RPMI7951 (cell line): ENCODE results near the gene SETDB2. TPM values are rescaled to one million over a fixed set of nuclear protein-coding genes. Genes with fewer than 3 reads are reported as not detected.
A peak's percentile ranks its signal among the peaks of the same experiment; 100 is the strongest.
"Not testable (repeated sequence)": the region's sequence is repeated elsewhere in the genome, so short reads cannot be mapped to it uniquely, and the experiment has no call there.

Source experiments
- DNase-seq: peaks from one replicate; pipeline ENCODE4 v3.0.0-alpha.2; 2012; ENCODE audit warnings: low read depth
- total RNA-seq: library from RNA; depleted of rRNA; stranded (reverse); fragments of >200 nt; shearing (Covaris generic); gene quantifications from 2 replicates; pipeline ENCODE4 v1.2.3, GENCODE V29; 2014

Gene SETDB2
- total RNA-seq, 1 experiment from 2014 or later = 5.5 TPM

- no peak for DNase-seq
Measured at GRCh38 chr13:49466292-49466838, 22.3 kb downstream of the SETDB2 start.

GRCh38 chr13:49472186-49472585 is 28.1 kb downstream of the SETDB2 start:
- DNase-seq = no peak

DNA sequence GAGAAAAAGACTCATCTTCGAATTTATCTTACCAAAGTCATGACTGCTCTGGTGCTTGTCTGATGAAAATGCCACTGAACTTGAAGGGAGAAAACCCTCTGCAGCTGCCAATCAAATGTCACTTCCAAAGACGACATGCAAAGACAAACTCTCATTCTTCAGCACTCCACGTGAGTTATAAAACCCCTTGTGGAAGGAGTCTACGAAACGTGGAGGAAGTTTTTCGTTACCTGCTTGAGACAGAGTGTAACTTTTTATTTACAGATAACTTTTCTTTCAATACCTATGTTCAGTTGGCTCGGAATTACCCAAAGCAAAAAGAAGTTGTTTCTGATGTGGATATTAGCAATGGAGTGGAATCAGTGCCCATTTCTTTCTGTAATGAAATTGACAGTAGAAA is 32.5 kb downstream of the SETDB2 start:
- DNase-seq = no peak

DNA sequence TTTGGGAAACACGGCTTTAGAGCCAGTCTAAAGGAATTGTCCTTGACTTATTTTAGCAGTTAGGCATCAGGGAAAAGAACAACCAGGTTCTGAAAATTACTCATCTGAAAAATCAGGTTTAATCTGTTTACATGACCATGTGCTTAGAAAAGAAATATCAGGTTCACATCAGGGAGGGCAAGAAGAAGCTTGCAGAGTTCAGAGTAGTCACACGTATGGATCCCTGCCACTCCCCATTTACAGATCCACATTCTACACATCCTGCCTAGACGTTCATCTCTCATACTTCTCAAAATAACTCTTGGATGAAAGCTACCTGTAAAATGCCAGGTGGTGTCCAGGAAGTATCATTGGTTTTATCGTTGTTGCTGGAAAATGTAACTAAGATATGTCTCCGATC is 37.7 kb downstream of the SETDB2 start:
- no peak for DNase-seq

DNA sequence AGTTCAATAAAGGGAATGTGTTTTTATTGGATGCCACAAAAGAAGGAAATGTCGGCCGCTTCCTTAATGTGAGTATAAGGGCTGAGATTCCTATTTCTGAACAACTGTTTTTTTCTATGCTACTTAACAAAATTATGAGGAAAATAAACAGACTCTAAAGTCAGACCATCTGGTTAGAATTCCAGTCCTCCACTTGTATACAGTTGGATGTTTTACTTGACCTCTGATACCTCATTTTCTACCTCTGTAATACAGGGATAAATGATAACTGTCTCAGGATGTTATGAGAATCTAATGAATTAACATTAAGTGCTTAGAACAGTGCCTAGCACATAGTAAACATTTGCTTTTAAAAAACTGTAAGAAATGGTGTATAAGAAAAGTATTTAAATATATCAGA is 44.5 kb downstream of the SETDB2 start:
- DNase-seq = no peak

GRCh38 chr13:49494645-49495044 is 50.6 kb downstream of the SETDB2 start:
- peak; percentile 15 for DNase-seq

DNA sequence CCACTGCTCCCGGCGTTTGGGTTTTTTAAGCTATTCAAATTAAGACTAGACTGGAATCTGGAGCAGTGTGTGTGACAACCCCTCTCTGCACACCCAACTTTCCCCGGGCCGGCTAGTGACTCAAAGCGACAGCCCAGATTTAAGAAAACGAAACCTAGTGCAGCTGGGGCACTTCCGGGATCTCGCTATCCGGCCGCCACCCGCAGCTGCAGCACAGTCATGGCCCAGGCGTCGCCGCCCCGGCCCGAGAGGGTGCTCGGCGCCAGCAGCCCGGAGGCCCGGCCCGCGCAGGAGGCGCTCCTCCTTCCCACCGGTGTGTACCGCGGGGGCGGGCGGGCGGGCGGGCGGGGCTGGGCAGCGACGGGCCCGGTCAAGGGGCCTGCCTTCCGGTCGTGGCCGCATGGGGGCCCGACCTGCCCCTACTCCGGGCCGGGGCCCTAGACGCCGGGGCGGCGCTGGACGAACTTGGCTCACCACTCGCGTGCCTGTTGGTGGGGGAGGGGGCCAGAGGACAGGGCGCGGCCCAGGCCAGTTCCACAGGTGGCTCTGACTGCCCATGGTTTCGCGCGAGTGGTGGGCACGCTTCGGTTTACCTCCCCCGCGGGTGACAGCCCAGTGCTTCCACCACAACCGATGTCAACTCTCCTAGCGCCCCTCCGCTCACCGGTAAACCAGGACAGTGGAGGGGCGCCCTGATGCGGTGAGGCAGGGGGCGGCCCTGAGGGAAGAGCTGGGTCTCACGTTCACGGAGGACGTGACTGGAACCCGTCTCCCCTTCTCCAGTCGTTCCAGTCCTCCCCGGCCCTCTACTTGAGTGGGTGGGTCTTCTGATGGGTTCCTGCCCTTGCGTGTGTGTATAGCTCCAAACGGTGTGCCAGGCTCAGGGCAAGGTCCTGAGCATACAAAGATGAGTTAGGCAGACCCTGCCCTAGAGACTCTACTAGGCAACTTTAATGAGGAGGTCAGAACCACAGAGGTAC is 52.0 kb downstream of the SETDB2 start, which contains the start of gene PHF11:
TSS of gene PHF11 (plus strand) at position 171 of the 980 bp plus-strand sequence. CDS start at position 220, 49 bp downstream.
- peak; percentile 84 for DNase-seq

DNA sequence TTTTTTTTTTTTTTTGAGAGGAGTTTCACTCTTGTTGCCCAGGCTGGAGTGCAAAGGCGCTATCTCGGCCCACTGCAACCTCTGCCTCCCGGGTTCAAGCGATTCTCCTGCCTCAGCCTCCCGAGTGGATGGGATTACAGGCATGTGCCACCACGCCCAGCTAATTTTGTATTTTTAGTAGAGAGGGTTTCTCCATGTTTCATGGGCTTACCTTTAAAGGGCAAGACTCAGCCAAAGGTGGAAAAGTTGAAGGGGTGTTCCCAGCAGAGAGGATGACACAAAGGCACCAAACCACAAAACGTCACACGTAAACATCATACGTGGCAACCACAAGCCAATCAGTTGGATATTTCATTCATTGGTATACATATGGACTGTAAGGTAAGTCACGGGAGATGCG is 52.8 kb downstream of the SETDB2 start:
- not testable (repeated sequence) for DNase-seq

GRCh38 chr13:49497272-49497671 is 53.2 kb downstream of the SETDB2 start:
- DNase-seq = no peak

DNA sequence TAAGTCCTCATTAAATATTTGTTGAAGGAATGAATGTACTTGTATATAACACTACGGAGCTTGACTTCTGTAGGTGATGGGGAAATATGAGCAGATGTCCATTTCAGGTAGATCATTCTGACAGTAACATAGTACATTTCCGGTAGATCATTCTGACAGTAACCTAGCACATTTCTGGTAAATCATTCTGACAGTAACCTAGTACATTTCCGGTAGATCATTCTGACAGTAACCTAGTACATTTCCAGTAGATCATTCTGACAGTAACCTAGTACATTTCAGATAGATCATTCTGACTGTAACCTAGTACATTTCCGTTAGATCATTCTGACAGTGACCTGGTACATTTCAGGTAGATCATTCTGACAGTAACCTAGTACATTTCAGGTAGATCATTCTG is 54.1 kb downstream of the SETDB2 start:
- DNase-seq = no peak

- peak; percentile 79 for DNase-seq
Measured at GRCh38 chr13:49499889-49500660, 56.0 kb downstream of the SETDB2 start.

DNA sequence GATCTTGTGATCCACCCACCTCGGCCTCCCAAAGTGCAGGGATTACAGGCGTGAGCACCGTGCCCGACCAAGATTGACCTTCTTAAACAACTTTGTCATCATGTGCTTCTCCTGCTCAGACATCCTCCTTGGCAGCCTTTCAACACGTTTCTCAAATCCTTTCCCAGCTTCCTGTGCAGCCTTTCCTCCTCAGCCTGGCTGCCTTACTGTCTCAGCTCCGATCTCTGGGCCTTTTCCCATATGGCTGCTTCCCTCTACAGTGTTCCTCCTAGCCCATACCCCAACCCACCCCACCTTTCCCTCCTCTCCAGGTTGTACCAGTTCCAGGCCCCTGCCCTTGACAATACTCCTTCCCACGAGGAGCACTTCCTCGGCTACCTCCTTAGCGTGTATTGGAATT is 58.9 kb downstream of the SETDB2 start:
- DNase-seq = no peak

- DNase-seq = no peak
Measured at GRCh38 chr13:49503951-49504350, 59.9 kb downstream of the SETDB2 start.

DNA sequence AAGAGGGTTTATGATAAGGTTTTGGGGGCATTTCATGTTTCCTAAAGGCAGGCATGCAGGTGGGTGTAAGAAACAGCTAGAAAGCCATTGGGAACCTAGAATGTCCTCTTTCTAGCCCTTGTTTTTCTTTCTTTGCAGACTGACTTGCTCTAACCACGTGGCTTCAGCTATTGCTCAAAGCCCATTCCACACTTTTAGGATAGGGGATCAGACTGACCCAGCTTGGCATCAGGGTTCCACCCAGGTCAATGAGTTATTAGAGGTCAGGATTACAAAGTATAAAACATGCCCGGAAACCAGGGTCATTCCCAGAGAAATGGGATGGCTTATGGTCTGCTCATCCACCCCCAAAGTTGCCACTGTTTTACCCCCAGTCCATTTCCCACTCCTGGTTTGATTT is 68.5 kb downstream of the SETDB2 start:
- no peak for DNase-seq

GRCh38 chr13:49516467-49516866 is 72.4 kb downstream of the SETDB2 start:
- no peak for DNase-seq

DNA sequence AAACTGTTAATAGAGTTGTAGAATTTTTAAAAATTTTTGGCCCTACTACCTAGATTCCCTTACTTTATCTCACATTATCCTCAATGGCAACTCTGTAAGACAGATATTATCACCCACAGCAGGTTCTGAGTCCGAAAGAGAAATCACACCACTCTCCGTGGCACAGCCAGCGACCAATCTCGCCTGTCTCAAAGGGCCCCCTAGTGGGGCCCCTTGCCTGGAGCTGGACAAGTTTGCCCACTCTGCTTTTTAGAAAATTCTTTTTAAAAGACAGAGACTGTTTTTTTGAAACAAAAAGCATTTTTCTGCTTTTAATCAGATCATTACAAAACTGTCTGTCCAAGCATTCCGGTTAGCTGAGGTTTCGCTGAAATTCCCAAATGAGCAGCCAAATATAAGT is 73.4 kb downstream of the SETDB2 start:
- peak; percentile 8 for DNase-seq

DNA sequence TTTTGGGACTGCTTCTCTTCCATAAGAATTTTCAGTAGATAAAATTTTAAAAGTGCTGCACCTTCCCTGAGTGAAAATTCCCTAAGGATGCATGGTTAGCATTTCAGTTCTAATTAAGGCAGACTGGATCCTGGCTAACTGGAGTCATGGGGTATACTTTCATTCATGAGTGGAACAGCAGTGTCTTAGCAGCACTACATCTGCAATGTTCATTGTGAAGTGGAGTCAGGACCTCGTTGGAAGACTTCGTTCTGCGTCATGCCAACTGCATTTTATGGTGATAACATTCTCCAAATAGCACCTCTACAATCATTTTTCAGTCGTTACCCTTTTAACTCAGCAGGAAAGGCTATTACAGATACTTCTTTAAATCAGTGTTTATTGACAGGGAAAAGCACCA is 77.2 kb downstream of the SETDB2 start:
- no peak for DNase-seq

- DNase-seq = no peak
Measured at GRCh38 chr13:49524740-49525501, 80.8 kb downstream of the SETDB2 start.

DNA sequence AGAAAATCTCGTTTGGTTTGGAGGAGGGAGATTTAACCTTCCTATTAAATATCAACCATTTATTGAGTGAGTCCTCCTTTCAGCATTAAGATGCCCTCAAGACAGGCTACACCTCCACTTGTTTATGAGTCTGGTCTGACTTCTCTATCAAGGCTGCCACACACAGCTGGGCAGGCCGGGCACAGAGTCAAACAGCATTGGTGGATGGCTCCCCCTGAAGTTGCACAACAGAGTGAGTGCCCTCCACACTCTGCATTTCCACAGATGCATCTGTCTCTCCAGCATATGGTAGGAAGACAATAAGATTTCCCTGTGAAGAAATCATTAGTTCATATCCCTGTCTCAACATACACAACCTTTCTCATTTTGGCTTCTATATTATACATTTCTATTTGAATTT is 83.0 kb downstream of the SETDB2 start:
- no peak for DNase-seq

GRCh38 chr13:49528161-49528560 is 84.1 kb downstream of the SETDB2 start:
- no peak for DNase-seq

DNA sequence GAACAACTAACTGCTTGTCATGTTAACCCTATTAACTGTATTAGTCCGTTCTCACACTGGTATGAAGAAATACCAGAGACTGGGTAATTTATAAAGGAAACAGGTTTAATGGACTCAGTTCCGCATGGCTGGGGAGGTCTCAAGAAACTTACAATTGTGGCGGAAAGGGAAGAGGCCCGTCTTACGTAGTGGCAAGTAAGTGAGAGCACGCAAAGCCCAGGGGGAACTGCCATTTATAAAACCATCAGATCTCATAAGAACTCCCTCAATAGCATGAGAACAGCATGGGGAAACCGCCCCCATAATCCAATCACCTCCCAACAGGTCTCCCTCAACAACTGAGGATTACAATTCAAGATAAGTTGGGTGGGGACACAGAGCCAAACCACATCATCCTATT is 86.4 kb downstream of the SETDB2 start:
- DNase-seq = no peak

DNA sequence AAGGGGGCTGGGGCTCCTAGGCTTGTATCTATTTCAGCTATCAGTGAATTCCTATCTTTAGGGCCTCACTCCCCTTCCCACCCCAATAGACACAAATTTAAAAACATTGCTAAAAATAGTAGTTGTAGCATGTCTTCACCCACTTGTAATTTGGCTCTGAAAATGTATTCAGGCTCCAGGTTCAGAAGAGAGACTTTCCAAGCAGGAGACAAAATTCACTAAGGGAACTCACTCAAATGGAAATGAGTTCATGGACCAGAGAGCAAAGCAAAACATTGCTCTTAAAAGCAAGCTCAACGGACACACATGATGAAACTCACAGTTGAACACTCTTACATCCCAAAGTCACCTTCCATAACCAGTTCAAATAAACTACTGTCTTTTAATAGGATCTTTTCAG is 88.5 kb downstream of the SETDB2 start:
- DNase-seq = no peak
